GM12878 (cell line): ENCODE measurements around the gene LIMD2.

Experiments
- ATF7 ChIP-seq: fragments of 450-650 bp; IDR thresholded peaks from 2 replicates; pipeline ENCODE4 v1.6.1; 2016; ENCODE audit warnings: low read depth, mild to moderate bottlenecking
- BHLHE40 ChIP-seq, 2 experiments: fragments of 450-650 bp in 1 of 2; IDR thresholded peaks; 2 replicates each; pipeline ENCODE4 v1.6.1; 2011 to 2017; ENCODE audit warnings: low read depth in 2 of 2, borderline replicate concordance in 1 of 2, improper control_type of control experiment in 1 of 2, low read length in 1 of 2, mild to moderate bottlenecking in 1 of 2
- CTCF ChIP-seq, 3 experiments: IDR thresholded peaks in 2 of 3; conservative IDR thresholded peaks in 1 of 3; 2 replicates each; pipeline ENCODE4 v1.5.1; 2011; ENCODE audit warnings: low read depth in 3 of 3, low read length in 3 of 3, mild to moderate bottlenecking in 3 of 3, control low read depth in 2 of 3, moderate library complexity in 2 of 3, inconsistent platforms in 1 of 3, mixed read lengths in 1 of 3; ENCODE audit not compliant: control insufficient read depth in 2 of 3, insufficient read depth in 1 of 3; ENCODE audit errors: extremely low read depth in 1 of 3
- FOXK2 ChIP-seq: fragments of 450-650 bp; IDR thresholded peaks from 2 replicates; pipeline ENCODE4 v1.6.1; 2017; ENCODE audit warnings: mild to moderate bottlenecking, moderate library complexity
- KLF5 ChIP-seq: fragments of 450-650 bp; IDR thresholded peaks from 2 replicates; pipeline ENCODE4 v1.6.1; 2014; ENCODE audit warnings: mild to moderate bottlenecking; ENCODE audit not compliant: partially characterized antibody
- MXI1 ChIP-seq: fragments of 150-350 bp; IDR thresholded peaks from 2 replicates; pipeline ENCODE4 v1.6.1; 2011; ENCODE audit warnings: low read depth, mild to moderate bottlenecking, inconsistent platforms, low read length, improper control_type of control experiment
- NBN ChIP-seq: fragments of 450-650 bp; IDR thresholded peaks from 2 replicates; pipeline ENCODE4 v1.6.1; 2016
- NR2C2 ChIP-seq: IDR thresholded peaks from 2 replicates; pipeline ENCODE4 v1.6.1; 2011; ENCODE audit warnings: borderline replicate concordance, low read depth; ENCODE audit not compliant: control insufficient read depth, insufficient read length
- NRF1 ChIP-seq: conservative IDR thresholded peaks from 2 replicates; pipeline ENCODE4 v1.6.1; 2011; ENCODE audit warnings: mild to moderate bottlenecking, low read depth, low read length, improper control_type of control experiment
- SP1 ChIP-seq: IDR thresholded peaks from one replicate; pipeline ENCODE4 v1.6.1; 2011; ENCODE audit warnings: low read depth, low read length
- ZNF274 ChIP-seq: IDR thresholded peaks from one replicate; pipeline ENCODE4 v1.8.0; 2011; ENCODE audit not compliant: insufficient read length, insufficient read depth

GRCh38 chr17:63701456-63701820 is 1.5 kb upstream of the LIMD2 start:
- no peak for TF ChIP-seq FOXK2
- no peak for TF ChIP-seq NRF1
- no peak for TF ChIP-seq KLF5
- no peak for TF ChIP-seq NBN
- no peak for TF ChIP-seq ZNF274
- TF ChIP-seq CTCF (IDR thresholded peaks at IDR 0.05 in 2 of 3, conservative IDR thresholded peaks at IDR 0.05 in 1 of 3; ENCODE audit: control insufficient read depth in 2 of 3, extremely low read depth in 1 of 3, insufficient read depth in 1 of 3, low read depth in 3 of 3, low read length in 3 of 3): no peak
- no peak for TF ChIP-seq ATF7
- no peak for TF ChIP-seq NR2C2
- TF ChIP-seq MXI1: no peak
- TF ChIP-seq SP1: no peak
- no peak for TF ChIP-seq BHLHE40 (IDR thresholded peaks at IDR 0.05; ENCODE audit: borderline replicate concordance in 1 of 2, low read depth in 2 of 2, low read length in 1 of 2)
